ENCODE data around the gene SGMS2.
"Not testable (repeated sequence)": the region's sequence is repeated elsewhere in the genome, so short reads cannot be mapped to it uniquely, and the experiment has no call there.

DNA sequence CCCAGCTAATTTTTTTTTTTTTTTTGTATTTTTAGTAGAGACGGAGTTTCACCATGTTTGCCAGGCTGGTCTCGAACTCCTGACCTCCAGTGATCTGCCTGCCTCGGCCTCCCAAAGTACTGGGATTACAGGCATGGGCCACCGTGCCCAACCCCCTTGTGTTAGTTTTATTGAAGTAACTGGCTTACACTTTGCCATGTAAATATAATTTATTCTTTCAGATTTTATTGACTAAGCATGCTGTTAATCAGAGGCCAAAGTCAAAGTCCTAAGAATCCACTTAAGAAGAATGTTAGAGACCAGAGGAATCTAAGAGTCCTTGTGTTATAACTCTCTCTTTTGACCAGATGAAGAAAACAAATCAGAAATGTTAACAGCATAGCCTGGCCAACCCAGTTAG, 102.1 kb downstream of the SGMS2 start:
- not testable (repeated sequence) for TF ChIP-seq CTCF, POLR2A (IDR thresholded peaks at IDR 0.05)
